Stimulated activated CD4-positive, alpha-beta T cell treated with anti-CD3 and anti-CD28 coated beads, Interleukin-1b, Interleukin-23, amount 100 ng/mL, for 1 hour (primary cell): ENCODE measurements around the gene CYP2C18.
"Not testable (repeated sequence)": the region's sequence is repeated elsewhere in the genome, so short reads cannot be mapped to it uniquely, and the experiment has no call there.

Experiments
- DNase-seq, 2 donors: peaks; one replicate each; pipeline ENCODE4 v3.0.0-alpha.2; 2020; ENCODE audit warnings: low read depth in 2 of 2

CYP2C18 gene

DNA sequence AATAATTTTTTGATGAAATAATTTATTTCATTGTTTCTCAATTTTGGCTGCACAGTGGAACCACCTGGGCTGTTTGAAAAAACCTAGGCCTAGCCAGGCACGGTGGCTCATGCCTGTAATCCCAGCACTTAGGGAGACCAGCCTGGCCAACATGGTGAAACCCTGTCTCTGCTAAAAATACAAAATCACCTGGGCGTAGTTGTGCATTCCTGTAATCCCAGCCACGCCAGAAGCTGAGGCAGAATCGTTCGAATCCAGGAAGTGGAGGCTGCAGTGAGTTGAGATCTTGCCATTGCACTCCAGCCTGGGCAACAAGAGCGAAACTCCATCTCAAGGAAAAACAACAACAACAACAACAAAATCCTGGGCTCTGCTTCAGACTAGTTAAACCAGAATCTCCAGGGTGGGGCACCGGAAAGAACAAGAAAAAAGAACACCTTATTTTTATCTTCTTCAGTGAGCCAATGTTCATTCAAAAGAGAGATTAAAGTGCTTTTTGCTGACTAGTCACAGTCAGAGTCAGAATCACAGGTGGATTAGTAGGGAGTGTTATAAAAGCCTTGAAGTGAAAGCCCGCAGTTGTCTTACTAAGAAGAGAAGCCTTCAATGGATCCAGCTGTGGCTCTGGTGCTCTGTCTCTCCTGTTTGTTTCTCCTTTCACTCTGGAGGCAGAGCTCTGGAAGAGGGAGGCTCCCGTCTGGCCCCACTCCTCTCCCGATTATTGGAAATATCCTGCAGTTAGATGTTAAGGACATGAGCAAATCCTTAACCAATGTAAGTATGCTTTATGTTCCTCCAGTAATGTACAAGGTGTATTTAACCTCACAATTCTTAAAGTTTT lies at the start of gene CYP2C18:
TSS of gene CYP2C18 (plus strand) at position 516 of the 841 bp plus-strand sequence. CDS start at position 607, 91 bp downstream.
- no peak for DNase-seq

DNA sequence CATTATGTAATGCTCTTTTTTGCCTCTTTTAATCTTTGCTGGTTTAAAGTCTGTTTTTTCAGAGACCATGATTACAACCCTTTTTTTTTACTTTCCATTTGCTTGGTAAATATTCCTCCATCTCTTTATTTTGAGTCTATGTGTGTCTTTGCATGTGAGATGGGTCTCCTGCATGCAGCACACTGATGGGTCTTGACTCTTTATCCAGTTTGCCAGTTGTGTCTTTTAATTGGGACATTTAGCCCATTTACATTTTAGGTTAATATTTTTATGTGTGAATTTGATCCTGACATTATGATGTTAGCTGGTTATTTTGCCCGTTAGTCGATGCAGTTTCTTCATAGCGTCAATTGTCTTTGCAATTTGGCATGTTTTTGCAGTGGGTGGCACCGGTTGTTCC lies 45.4 kb upstream of the CYP2C18 start:
- not testable (repeated sequence) for DNase-seq

DNA sequence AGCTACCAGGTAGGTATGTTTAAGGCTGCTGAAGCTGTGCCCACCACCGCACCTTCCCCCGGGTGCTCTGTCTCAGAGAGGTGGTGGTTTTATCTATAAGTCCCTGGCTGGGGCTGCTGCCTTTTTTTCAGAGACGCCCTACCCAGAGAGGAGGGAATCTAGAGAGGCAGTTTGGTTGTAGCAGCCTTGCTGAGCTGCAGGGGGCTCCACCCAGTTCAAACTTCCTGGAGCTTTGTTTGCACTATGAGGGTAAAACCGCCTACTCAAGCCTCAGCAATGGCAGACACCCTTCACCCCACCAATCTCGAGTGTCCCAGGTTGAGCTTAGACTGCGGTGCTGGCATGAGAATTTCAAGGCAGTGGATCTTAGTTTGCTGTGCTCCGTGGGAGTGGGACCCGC lies 43.6 kb upstream of the CYP2C18 start:
- DNase-seq, result no peak

DNA sequence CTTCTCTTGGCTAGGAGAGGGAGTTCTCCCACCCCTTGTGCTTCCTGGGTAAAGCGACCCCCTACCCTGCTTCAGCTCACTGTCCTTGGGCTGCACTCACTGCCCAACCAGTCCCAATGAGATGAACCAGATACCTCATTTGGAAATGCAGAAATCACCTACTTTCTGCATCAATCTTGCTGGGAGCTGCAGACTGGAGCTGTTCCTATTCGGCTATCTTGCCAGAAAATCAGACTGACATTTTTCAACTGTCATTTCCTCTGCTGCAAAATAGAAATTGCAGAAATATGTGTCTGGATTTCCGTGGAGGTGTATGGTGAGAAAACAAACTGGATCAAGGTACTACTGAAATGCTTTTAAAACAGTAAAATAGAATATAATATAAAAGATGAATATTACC lies 43.0 kb upstream of the CYP2C18 start:
- DNase-seq, result no peak

DNA sequence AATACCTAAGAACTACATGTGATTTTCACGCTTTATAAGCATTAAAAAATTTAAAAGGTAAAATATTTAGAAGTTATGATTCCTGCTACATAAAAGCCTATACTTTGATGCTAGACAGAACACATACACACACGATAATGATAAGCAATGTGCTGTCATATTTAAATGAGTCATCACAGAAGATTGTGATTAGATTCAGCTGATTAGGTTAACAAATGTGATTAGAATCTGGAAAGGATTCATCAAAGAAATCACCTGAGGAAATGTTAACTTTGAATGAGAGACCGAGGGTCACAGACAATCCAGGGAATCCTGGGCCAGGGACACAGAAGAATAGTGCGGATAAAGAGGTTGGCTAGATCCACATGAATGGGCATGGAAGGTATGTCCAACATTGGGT lies 42.0 kb upstream of the CYP2C18 start:
- DNase-seq, result no peak

DNA sequence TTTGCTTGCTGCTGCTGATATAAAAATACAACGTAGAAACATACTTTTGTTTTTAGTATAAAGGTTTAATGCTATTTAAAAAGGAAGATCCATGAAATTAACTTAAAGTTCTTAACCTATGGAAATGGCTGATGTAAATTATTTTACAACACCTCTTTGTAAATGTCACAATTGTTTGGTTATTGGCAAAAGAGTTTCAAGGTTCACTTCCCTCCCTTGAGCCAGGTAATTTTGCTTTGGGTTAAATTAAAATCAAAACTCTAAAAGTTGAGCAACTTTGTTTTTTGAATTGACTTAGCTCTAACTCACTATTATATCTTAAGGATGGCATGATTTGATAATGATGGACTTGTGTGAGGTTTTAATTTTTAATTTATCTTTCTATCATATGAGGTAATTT lies 39.2 kb upstream of the CYP2C18 start:
- DNase-seq, result no peak

DNA sequence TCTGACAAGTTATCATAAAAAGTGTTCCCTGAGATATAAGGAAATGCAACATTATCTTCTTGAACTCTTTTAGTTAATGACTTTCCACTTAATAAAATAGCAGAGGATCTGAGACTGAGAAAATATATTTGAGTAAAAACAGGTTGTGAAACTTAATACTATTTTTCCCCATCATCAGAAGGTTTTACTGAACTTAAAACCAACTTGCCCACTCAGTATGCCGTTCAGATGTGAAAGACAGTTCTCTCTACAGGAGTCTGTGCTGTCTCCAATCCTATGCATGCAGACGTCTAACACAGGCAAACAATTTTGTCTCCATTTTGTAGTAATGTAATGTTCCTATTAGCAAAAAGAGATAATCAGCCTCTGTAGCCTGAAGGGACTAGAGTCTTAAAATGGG lies 38.2 kb upstream of the CYP2C18 start:
- no peak for DNase-seq

DNA sequence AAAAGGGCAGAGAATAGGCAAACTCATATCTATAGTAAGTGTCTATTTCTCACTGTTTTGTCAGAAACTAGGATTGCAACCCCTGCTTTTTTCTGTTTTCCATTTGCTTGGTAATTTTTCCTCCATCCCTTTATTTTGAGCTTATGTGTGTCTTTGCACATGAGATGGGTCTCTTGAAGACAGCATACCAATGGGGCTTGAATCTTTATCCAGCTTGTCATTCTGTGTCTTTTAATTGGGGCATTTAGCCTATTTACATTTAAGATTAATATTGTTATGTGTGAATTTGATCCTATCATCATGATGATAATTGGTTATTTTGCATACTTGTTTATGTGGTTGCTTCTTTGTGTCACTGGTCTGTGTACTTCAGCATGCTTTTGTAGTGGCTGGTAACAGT lies 28.3 kb upstream of the CYP2C18 start:
- not testable (repeated sequence) for DNase-seq

DNA sequence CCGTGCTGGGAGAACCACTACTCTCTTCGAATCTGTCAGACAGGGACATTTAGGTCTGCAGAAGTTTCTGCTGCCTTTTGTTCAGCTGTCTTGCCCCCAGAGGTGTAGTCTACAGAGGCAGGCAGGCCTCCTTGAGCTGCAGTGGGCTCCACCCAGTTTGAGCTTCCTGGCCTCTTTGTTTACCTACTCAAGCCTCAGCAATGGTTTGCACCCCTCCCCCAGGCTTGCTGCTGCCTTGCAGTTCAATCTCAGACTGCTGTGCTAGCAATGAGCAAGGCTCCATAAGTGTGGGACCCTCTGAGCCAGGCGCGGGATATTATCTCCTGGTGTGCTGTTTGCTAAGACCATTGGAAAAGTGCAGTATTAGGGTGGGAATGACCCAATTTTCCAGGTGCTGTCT lies 20.5 kb upstream of the CYP2C18 start:
- not testable (repeated sequence) for DNase-seq

DNA sequence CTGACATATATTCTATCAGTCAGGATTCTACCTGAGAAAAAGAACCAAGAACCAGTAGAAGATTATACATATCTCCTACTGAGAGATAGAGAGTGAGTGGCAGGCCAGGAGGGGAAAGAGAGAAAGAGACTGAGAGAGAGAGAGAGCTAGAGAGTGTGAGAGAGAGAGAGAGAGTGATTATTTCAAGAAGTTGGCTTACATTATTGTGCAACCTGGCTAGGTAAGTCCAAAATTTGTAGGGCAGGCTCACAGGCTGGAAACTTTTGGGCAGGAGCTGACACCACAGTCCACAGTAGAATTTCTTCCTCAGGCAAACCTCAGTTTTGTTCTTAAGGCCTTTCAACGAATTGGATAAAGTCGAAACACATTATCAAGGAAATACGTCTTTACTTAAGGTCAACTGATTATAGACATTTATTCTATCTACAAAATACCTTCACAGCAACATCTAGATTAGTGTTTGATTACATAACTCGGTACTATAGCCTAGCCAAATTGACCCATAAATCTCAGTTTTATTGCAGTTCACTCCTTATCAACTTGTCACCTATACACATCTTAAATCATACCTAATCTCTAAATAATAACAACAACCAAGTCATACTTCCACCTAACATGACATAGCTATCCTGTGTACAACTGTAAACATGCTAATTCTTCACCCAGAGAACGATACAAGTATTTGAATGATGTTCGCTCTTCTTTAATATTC lies 17.0 kb upstream of the CYP2C18 start:
- DNase-seq, result no peak

DNA sequence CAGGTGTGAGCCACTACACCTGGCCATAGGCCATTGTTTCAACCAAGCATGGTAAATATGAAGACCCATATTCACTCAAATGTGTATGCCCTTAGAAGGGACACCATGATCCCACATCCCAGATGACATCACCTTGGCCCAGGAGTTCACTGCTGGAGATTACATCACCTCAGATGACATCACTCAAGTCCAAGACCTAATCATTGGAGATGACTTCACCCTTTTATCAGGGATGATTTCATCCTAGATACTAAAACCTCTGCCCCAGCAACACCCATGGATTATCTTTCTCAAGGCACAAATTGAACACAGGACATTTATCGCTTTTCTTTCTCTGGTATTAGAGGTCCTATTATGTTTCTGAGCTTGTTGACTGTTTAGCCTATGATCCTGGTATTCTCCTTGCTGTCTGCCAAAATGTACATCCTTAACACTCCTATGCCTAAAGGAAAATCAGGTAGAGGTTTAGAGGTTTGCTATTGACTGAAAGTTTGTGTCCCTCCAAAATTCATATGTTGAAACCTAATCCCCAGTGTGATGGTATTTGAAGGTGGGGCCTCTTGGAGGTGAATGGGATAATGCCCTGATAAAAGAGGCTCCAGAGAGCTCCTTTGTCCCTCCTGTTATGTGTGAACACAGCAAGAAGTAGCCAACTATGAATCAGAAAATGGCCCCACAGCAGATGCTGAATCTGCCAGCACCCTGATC lies 9.8 kb upstream of the CYP2C18 start:
- DNase-seq, result no peak

DNA sequence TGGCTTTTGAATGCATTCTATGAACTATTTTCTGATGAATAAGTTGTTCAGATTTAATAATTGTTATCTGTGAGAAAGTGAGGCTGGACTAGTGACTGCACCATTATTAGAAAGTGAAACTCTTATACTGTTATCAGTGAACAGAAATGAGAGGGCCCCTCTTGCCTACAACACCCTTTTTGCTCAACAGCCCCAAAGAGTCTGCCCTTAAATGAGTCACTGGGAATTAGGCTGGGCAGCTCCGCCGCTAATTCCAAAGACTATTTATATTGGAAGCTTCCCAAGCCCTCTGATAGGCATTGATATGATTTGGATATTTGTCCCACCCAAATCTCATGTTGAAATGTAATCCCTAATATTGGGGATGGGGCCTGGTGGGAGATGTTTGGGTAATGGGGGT lies 7.0 kb upstream of the CYP2C18 start:
- DNase-seq, result no peak

DNA sequence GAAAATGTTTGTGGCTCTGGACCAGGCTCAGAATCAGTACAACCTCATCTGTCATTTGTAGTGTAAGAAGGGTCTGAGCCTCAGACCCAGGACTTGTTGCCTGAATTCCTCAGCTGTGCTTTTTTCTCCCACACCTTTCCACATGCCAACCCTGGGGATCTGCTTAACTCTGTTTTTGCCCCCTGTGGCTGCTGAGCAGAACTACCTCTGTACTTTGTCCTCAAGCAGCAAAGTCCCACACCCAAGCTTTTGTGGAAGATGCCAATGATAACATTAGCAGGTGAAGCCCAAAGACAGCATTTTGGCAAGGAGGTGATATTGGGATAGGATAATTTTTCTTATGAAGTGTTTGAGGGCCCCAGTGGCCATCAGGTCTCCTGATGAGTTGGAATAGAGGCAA lies 5.8 kb upstream of the CYP2C18 start:
- no peak for DNase-seq

DNA sequence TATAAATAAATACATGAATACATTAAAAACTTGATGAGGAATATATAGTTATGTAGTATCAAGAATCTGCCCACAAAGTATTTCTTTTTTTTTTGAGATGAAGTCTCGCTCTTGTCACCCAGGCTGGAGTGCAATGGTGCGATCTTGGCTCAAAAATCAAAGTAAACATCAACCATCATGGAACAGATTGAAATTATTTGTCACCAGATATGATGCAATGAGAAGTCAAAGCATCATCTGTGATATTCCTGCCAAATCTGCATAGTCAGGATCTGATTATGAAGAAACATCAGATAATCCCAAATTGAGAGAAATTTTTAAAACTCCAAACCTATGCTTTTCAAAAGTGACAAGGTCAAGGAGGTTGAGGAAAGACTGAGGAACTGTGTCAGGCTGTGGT lies 5.1 kb upstream of the CYP2C18 start:
- DNase-seq, result no peak

DNA sequence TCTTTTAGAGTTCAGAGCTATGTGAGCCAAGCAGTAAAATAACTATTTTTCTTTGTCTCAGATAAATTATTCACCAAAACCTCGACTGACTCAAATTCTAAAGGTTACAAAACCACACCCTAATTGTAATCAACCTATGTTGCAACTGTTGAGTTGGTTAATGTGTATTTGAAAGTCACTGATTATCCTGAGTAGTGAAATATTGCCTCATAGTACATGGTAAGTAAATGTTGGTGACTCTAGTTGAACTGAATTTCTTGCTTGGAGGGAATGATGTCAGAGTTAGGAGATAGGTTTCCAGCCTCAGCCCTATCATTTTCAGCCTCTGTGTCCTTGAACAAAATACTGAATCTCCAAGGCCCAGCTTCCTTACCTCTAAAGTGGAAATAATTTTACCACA lies 3.0 kb upstream of the CYP2C18 start:
- DNase-seq, result no peak

DNA sequence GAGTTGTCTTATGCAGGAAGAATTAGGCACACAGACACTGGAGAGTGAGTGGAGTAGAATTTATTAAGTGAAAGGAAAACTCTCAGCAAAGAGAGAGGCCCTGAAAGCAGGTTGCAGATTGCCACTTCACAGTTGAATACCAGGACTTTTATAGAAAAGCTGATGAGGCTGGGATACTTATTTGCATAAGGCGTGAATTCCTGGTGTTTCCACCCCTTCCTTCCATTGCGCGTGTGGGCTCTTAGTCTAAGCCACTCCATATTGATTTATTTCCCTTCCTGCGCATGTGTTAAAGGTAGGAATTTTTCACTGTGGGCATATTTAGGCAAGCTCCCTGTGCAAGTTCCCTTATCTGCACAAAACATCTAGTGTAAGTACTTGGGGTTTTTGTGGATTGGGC lies 893 bp upstream of the CYP2C18 start:
- not testable (repeated sequence) for DNase-seq

DNA sequence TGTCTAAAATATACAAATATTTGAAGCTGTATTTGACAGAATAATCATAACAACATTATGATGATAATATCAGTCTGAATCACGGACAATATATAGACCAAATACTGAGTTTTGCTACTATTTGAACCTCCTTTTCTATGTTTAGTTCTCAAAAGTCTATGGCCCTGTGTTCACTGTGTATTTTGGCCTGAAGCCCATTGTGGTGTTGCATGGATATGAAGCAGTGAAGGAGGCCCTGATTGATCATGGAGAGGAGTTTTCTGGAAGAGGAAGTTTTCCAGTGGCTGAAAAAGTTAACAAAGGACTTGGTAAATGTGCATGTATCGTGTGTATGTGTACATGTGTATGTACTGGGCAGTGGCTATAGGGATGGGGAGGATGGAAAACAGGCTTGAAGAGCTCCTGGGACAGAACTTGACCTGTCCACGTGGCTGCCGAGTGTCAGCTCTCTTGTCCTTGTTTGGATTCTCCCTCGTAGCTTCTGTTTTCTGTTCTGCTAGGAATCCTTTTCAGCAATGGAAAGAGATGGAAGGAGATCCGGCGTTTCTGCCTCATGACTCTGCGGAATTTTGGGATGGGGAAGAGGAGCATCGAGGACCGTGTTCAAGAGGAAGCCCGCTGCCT lies 4.2 kb downstream of the CYP2C18 start:
- no peak for DNase-seq

DNA sequence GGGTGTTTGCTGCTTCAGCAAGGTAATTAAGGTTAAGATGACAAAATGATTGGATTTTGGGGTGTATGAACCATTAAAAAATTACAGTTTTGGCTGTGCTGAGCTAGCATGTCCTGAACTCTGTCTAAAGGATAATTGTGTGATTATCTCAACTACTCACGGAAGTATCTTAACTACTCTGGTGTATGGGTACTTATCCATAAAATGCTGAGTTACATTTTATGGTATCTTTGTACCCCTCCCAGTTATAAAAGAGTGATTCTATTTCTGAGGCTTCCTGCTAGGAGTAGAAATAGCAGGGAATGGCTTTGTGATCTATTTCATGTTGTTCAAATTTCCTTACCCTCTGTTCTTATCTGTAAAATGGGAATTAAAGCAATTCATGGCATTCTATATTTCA lies 22.6 kb downstream of the CYP2C18 start:
- DNase-seq, result no peak

DNA sequence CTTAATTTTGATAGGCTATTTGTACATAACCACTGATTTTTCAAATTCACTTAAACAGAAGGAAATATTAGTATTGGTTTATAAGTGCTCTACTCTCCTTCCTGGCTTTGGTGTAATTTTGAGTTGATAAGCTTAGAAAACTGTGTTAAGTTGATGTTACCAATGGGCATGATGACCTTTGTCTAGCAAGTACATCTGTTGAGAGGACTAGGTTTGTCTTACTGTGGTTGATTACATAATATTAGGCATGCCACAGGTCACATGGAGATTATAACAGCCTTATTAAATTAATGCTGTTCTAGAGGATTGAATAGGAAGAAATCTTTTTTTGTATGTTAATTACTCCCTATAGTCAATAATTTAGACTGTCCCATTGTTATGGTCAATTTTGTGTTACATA lies 27.0 kb downstream of the CYP2C18 start:
- DNase-seq, result no peak

DNA sequence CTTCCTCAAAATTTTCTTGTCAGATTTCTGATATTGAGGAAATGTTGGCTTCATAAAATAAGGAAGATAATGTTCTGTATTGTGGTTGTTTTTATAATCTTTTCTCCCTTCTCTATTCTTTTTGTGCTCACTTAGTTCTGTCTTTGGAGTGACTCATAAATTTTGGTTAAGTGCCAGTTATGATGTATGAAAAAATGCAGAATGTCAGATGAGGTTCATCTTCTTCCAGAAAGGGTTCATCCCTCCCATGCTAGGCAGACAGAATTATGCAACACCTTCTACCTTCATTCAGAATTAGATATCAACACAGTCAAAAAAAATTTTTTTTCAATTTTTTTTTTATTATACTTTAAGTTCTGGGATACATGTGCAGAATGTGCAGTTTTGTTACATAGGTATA lies 42.3 kb downstream of the CYP2C18 start:
- DNase-seq, result no peak

DNA sequence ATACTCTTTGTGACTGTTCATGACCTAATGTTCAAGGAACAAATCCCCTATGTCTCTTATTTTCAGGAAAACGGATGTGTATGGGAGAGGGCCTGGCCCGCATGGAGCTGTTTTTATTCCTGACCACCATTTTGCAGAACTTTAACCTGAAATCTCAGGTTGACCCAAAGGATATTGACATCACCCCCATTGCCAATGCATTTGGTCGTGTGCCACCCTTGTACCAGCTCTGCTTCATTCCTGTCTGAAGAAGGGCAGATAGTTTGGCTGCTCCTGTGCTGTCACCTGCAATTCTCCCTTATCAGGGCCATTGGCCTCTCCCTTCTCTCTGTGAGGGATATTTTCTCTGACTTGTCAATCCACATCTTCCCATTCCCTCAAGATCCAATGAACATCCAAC lies 51.7 kb downstream of the CYP2C18 start:
- no peak for DNase-seq

DNA sequence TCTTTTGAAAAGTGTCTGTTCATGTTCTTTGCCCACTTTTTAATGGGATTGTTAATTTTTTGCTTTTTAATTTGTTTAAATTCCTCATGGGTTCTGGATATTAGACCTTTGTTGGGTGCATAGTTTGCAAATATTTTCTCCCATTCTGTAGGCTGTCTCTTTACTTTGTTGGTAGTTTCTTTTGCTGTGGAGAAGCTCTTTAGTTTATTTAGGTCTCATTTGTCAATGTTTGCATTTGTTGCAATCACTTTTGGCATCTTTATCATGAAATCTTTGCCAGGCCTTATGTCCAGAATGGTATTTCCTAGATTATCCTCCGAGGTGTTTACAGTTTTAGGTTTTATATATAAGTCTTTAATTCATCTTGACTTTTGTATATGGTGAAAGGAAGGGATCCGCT lies 55.1 kb downstream of the CYP2C18 start:
- DNase-seq, result no peak
